NCI-H2227 treated with DMSO at 0.1 percent for 48 hours (cell line): Measurements from ENCODE around the gene PTK6.
A peak's percentile ranks its signal among the peaks of the same experiment; 100 is the strongest.

Source experiments
- DNase-seq: peaks from one replicate; lab custom pipeline; 2025; lab: John Stamatoyannopoulos, UW

Gene PTK6

DNA sequence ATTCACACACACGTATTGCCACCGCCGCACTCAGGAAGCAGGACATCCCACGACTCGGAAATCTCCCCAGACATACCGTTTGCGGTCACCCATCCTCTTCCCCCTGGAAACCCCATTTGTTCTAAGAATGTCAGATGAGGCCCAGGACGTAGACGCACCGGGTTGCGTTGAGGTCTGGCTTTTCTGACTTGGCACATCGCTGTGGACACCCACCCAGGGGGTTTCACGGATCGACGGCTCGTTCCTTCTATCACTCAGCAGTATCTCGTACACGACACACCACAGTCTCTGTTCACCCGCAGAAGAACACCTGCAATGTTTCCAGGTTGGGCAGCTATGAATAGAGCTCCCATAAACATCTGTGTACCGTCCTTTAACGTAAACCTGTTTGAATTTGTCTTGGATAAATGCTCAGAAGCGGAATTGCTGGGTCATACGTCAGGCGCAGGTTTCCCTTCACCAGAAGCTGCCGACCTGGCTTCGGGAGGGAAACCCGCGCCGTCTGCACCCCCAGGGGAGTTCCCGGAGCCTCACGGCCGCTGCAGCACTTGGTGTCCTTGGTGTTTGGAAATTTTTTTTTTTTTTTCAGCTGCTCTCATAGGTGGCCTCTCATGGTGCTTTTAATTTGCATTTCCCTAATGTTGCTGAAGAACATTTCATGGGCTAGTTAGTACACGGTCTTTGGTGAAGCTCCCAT is 29.0 kb downstream of the PTK6 start:
- DNase-seq = no peak

DNA sequence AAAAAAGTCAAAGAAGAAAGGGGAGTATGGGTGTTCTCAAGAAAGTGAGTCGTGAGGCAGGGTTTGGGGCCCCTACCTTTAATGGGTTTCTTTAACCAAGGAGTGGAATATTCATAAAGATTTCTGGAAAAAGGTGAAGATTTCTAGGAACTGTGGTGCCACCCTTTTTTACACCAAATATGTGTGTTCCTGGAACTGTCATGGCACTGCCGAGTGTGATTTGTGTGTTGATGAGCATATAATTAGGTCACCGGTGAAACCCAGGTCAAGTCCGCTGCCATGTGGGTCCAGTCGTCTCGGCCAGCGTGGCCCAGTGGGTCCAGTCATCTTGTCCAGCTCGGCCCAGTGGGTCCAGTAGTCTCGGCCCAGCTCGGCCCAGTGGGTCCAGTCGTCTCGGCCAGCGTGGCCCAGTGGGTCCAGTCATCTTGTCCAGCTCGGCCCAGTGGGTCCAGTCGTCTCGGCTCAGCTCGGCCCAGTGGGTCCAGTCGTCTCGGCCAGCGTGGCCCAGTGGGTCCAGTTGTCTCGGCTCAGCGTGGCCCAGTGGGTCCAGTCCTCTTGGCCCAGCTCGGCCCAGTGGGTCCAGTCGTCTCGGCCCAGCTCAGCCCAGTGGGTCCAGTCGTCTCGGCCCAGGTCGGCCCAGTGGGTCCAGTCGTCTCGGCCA is 30.0 kb downstream of the PTK6 start:
- no peak for DNase-seq

GRCh38 chr20:63505723-63506122 is 31.5 kb downstream of the PTK6 start:
- no peak for DNase-seq

- DNase-seq = no peak
Measured at GRCh38 chr20:63505281-63505680, 31.9 kb downstream of the PTK6 start.

DNA sequence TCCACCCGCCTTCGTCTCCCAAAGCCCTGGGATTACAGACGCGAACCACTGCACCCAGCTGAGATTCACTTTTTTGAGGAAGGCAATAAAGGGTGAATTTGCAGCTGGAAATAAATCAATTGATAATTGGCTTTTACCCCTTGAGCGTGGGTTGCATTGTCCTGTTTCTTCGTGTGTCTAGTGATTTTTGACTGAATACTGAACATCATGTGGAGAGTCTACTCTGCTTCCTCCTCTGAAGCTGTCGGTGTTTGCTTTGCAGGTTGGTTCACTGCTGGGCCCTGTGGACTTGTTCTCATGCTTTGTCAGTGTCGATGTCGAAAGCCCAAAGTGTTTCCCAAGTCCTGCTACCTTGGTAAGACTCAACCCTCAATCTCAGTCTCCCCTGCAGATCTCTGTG is 32.5 kb downstream of the PTK6 start:
- DNase-seq = no peak

DNA sequence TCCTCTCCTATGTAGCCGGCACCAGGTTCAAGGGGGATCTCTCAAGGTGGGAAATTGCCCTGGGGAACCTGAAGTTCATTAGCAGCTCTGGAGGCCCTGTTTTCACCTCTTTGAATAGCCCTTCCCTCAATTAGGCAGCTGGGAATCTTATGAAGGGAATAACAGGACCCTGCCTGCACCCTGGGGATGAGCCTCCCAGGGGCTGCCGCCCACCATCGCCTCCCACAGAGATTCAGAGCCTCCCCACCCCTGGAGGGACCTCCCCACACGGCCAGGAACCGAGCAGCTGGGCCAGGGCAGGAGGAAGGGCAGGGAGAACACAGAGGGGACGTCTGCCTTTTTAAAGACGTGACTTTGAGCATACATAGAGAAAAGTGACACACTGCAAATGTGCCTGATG is 33.7 kb downstream of the PTK6 start:
- no peak for DNase-seq

- no peak for DNase-seq
Measured at GRCh38 chr20:63502671-63503172, 34.5 kb downstream of the PTK6 start.

GRCh38 chr20:63501818-63502670 is 35.1 kb downstream of the PTK6 start:
- DNase-seq = peak; percentile 49

DNA sequence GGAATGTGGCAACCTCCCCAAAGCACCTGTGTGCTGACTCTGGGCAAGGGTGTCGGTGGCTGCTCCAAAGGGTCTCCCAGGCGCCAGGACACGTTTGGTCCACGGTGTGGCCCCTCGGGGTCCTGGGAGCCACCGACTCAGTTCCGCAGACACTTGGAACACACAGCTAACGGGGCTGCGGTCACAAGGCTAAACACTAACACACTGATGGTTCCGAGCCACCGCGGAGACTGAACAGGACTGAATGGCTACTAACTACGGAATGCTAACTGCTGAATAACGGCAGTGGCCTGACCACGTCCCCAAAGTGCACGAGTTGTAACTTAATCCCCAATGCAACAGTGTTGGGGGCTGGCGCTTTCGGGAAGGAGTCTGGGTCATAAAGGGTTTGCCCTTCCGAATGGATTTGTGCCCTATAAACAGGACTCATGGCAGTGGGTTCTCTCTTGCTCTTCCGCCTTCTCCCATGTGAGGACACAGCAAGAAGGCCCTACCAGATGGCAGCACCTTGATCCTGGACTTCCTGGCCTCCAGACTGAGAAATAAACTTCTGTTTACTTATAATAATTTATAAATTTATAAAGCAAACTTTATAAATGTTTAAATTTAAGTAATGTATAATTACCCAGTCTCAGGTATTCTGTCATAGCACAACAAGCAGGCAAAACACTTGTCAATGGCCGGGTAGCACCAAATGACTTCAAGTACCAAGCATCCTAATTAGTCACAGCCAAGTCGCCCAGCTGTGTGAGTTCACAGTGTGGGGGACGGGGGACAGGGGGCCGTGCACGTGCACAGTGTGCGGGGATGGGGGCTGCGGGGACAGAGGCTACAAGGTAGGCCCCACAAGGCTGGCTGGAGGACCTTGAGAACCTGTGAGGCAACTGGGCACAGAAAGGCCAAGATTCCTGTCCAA is 36.0 kb downstream of the PTK6 start:
- DNase-seq = no peak

DNA sequence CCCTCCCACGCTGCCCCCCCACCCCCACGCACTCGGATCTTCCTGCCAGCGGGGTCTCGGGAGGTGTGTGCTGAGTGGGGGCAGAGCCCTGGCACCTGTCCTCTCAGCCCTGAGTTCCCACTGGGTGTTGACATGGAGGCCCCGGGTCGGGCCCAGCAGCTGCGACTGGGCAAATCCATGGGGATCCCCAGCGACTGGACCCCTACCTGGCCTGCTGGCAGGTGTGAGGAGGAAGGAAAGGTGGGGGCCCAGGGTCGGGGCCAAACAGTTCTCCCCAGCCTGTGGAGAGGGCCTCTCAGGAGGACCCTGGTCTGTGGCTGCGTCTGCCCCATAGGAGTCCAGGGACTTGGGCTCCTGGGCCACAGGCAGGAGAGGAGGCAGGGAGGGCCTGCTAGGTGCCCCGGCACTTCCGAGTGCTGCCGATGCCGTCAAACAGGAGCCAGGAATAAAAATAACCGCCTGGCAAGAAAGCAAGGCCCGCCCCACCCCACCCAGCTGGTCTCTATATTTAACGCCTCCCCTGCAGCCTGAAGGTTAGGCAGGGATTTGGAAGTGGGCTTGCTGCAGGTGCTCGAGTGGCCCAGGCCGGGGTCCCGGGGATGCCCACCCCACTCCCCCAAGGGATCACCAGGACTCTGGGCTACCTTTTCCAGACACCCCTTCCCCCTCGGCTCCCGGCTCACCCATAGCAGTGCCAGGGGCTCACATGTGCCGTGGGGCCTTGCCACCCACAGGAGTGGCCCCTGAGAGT is 36.9 kb downstream of the PTK6 start:
- DNase-seq = no peak

- DNase-seq = no peak
Measured at GRCh38 chr20:63499338-63499969, 37.7 kb downstream of the PTK6 start.

GRCh38 chr20:63498960-63499337 is 38.2 kb downstream of the PTK6 start, which contains the start of gene EEF1A2:
EEF1A2 (minus strand) TSS chr20:63499083; CDS start chr20:63497763, 1,320 bp downstream.
- peak; percentile 20 for DNase-seq

- DNase-seq = no peak
Measured at GRCh38 chr20:63497946-63498935, 38.9 kb downstream of the PTK6 start.

DNA sequence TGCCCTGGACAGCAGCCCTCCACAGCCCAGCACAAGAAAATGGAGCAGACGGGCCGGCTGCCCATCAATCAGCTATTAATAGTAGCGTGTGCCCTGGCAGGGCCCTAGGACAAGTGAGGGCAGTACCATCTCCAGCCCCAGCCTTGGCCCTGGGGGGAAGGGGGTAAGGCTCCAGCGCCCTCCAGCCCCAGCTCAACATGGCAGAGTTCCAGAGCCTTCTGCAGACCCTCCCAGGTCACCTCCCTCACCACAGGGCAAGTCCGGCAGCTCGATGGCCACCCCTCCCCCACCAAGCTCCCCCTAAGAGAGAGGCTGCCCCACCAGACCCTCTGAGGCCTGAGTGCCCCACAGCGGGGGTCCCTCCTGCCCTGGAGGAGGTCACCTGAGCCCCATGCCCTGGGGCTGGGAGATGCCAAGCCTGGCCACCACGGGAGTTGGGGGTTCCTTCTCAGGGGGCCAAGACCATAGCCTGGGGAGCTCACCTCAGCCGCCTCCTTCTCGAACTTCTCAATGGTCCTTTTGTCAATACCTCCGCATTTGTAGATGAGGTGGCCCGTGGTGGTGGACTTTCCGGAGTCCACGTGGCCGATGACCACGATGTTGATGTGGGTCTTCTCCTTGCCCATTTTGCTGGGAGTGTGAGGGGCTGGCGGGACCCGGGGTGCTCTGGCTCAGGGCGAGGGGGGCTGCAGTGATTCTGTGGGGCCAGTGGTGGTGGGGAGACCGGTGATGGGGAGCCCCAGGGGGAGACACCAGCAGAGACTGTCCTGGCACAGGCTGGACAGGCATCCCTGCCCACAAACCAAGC is 39.8 kb downstream of the PTK6 start:
- DNase-seq = no peak

GRCh38 chr20:63496596-63497120 is 40.5 kb downstream of the PTK6 start:
- DNase-seq = no peak

DNA sequence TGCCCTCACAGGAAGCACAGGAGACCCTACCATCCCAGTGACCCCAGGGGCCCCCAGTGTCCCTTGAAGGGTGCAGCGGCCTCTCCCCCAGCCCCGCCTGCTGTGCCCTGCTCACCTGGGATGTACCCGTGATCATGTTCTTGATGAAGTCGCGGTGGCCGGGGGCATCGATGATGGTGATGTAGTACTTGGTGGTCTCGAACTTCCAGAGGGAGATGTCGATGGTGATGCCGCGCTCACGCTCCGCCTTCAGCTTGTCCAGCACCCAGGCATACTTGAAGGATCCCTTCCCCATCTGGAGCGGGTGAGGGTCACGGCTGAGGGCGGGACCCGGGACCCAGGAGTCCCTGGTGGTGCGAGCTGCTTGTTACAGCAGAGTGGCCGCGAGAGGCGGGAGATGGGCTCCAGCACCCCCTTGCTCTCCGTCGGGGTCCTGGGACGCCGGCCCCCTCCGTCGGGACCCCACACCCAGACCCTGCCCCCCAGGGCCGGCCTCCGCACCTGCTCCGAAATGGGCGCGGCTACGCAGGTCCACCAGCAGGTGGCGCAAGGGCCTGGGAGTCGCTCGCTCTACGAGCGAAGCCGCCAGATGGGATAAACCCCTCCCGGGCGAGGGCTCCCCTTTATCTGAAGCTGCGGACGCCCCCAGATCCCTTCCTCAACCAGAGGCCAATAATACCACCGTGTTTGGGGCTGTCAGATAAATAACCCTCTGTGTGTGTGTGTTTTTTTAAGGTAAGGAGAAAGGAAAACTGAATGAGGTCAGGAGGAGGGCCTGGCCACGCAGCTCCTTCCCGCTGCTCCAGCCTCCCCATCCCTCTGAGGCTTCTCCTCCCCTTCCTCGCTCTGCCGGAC is 41.2 kb downstream of the PTK6 start:
- DNase-seq = no peak

DNA sequence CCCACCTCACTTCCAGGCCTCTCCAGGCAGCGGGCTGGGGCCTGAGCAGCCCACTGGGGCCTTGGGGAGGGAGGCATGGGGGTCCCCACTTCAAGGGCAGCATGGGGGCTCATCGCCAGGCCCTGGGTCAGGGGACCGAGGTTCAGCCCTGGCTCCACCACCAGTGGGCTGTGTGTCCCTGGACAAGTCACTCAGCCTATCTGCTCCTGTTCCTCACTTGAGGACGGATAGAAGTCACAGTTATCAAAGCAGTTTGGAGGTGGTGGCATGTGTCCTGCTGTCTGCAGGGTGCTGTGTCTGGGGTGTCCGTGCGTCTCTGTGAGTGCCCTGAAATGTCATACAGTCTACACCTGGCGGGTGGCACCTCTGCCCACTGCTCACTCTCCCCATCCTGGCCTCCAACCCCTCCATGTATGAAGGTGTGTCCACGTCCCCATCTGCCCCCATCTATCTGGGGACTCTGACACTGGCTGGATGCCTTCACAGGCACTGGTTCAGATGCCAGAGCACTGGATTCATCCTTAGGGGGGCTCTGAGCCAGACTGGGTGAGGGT is 41.9 kb downstream of the PTK6 start:
- DNase-seq = no peak
